Measurements from ENCODE around the gene FIGNL1. TPM values are rescaled to one million over a fixed set of nuclear protein-coding genes. Genes with fewer than 3 reads are reported as not detected.

FIGNL1 gene
- total RNA-seq, 2 experiments from 2014 or later: 46.8 to 47.2 TPM

GRCh38 chr7:50397971-50398324 lies 52.2 kb downstream of the FIGNL1 start:
- Mint-ChIP-seq H3K27me3 (no peaks in the 10 kb centered on the region), H3K4me3 (no peak overlapping the region), H3K36me3 (ENCODE audit: low read depth) (peaks cover 86% of the 10 kb centered on the region), H3K4me1 (ENCODE audit: low read depth) (peaks cover 81% of the 10 kb centered on the region), H3K27ac (peak overlapping the region; percentile 88), H3K9me3 (no peaks in the 10 kb centered on the region)
- intact Hi-C loops (cut with micrococcal nuclease): loop anchor here (5.0 kb wide), 1 partner anchor 36 kb away; no protein-coding TSS in a partner anchor
- ChIA-PET POLR2A (interaction anchor here (0.8 to 3.2 kb wide), 14 partner anchors 9 to 248 kb away, joined by 3 to 11 read pairs (median 4); no protein-coding TSS in a partner anchor), CTCF (interaction anchor here (1.4 to 3.3 kb wide), 4 partner anchors 10 to 192 kb away, joined by 5 to 10 read pairs (median 8); no protein-coding TSS in a partner anchor)
- no peak for TF ChIP-seq CTCF (IDR thresholded peaks at IDR 0.05)
- ATAC-seq (peak; percentile 11), DNase-seq (peak; percentile 67)

GRCh38 chr7:50397320-50397970 lies 52.7 kb downstream of the FIGNL1 start:
- Mint-ChIP-seq H3K27ac (peak overlapping the region; percentile 88), H3K36me3 (ENCODE audit: low read depth) (peaks cover 86% of the 10 kb centered on the region), H3K4me3 (no peak overlapping the region), H3K9me3 (no peaks in the 10 kb centered on the region), H3K27me3 (no peaks in the 10 kb centered on the region), H3K4me1 (ENCODE audit: low read depth) (peaks cover 81% of the 10 kb centered on the region)
- peak; percentile 69 for DNase-seq
- peak; percentile 16 for ATAC-seq
- TF ChIP-seq CTCF (IDR thresholded peaks at IDR 0.05): no peak
- ChIA-PET POLR2A (interaction anchor here (0.8 to 3.2 kb wide), 15 partner anchors 8 to 248 kb away, joined by 3 to 11 read pairs (median 4); no protein-coding TSS in a partner anchor), CTCF (interaction anchor here (0.9 to 3.3 kb wide), 9 partner anchors 10 to 192 kb away, joined by 3 to 10 read pairs (median 3); no protein-coding TSS in a partner anchor)
- intact Hi-C loops (cut with micrococcal nuclease): loop anchor here (5.0 kb wide), 1 partner anchor 35 kb away; no protein-coding TSS in a partner anchor

DNA sequence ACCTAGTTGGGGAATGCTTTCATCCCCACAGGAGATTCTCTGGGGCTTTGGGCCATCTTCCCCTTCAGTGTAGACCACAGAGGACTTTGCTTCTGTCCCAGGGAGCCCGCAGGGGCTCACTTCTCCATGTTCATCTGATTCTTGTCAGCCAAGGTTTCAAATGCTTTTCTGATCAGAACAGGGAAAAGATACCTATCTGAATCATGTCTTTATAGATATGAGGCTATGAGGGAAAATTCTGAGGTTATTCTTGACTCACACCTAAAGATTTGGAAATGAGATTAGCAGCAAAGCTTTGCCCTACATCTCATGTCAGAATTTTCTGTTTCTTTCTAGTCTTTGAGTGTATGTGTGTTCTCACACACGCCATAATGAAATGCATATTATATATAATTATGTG lies 53.3 kb downstream of the FIGNL1 start:
- no peak for TF ChIP-seq CTCF (IDR thresholded peaks at IDR 0.05)
- H3K27me3 Mint-ChIP-seq: no peaks in the 10 kb centered on the region
- no peaks in the 10 kb centered on the region for H3K9me3 Mint-ChIP-seq
- intact Hi-C loops (cut with micrococcal nuclease): loop anchor here (5.0 kb wide), 1 partner anchor 35 kb away; no protein-coding TSS in a partner anchor
- DNase-seq (no peak), ATAC-seq (peak; percentile 35)
- POLR2A ChIA-PET: interaction anchor here (1.1 to 3.2 kb wide), 12 partner anchors 12 to 247 kb away, joined by 3 to 11 read pairs (median 4); no protein-coding TSS in a partner anchor
- peaks cover 81% of the 10 kb centered on the region for H3K4me1 Mint-ChIP-seq (ENCODE audit: low read depth)
- CTCF ChIA-PET: interaction anchor here (0.9 to 3.3 kb wide), 8 partner anchors 11 to 191 kb away, joined by 3 to 10 read pairs (median 3); no protein-coding TSS in a partner anchor
- H3K27ac Mint-ChIP-seq: peak overlapping the region; percentile 88
- peak overlapping the region; percentile 55 for H3K4me3 Mint-ChIP-seq
- H3K36me3 Mint-ChIP-seq (ENCODE audit: low read depth): peaks cover 86% of the 10 kb centered on the region

GRCh38 chr7:50394315-50394714 lies 55.8 kb downstream of the FIGNL1 start:
- ChIA-PET CTCF (interaction anchor here (0.8 to 1.7 kb wide), 6 partner anchors 10 to 26 kb away, joined by 3 to 6 read pairs (median 4); no protein-coding TSS in a partner anchor), POLR2A (interaction anchor here (0.7 to 4.6 kb wide), 17 partner anchors 9 to 238 kb away, joined by 3 to 55 read pairs (median 6); no protein-coding TSS in a partner anchor)
- Mint-ChIP-seq H3K27ac (peak overlapping the region; percentile 98), H3K27me3 (no peaks in the 10 kb centered on the region), H3K9me3 (no peaks in the 10 kb centered on the region), H3K4me3 (peak overlapping the region; percentile 61), H3K4me1 (ENCODE audit: low read depth) (peaks cover 87% of the 10 kb centered on the region), H3K36me3 (ENCODE audit: low read depth) (peaks cover 85% of the 10 kb centered on the region)
- no peak for TF ChIP-seq CTCF (IDR thresholded peaks at IDR 0.05)
- ATAC-seq: no peak
- DNase-seq: no peak
- intact Hi-C loops (cut with micrococcal nuclease): no loop called here

Other genes starting within 250 kb of the FIGNL1 start
- 100 to 1,000 TPM; 277 to 295 TPM for gene IKZF1, start 145.6 kb downstream of the FIGNL1 start, total RNA-seq
- gene DDC, start 115.1 kb upstream of the FIGNL1 start, total RNA-seq: 1 to 10 TPM in 1 of 2 experiments, under 1 TPM in 1; 0.36 to 1.2 TPM